Dermis microvascular lymphatic vessel endothelial cell (primary cell): ENCODE measurements around the gene SMCO4. TPM values are rescaled to one million over a fixed set of nuclear protein-coding genes. Genes with fewer than 3 reads are reported as not detected.
"Not testable (repeated sequence)": the region's sequence is repeated elsewhere in the genome, so short reads cannot be mapped to it uniquely, and the experiment has no call there.

Experiments used
- DNase-seq, 2 donors: peaks; one replicate each; pipeline versions ENCODE4 v3.0.0 to v3.0.0-alpha.2; 2010; ENCODE audit warnings: low read depth in 2 of 2
- total RNA-seq: library from RNA; depleted of rRNA; stranded (reverse); fragments of >200 nt; gene quantifications from 2 replicates; pipeline ENCODE4 v1.2.1, GENCODE V29; 2014

The SMCO4 gene
- total RNA-seq = 9.1 and 11.8 TPM in 2 replicates

GRCh38 chr11:93543292-93543977 lies at the start of gene SMCO4:
Gene SMCO4, minus strand, starts transcription at chr11:93543391. Its CDS starts 64,202 bp downstream, at chr11:93479189.
- peak; percentile 43 to 83 for DNase-seq

- no peak for DNase-seq
Observed at GRCh38 chr11:93591247-93591898, 48.2 kb upstream of the SMCO4 start.

- DNase-seq = no peak
Observed at GRCh38 chr11:93589347-93589746, 46.2 kb upstream of the SMCO4 start.

- DNase-seq = no peak
Observed at GRCh38 chr11:93587858-93588581, 44.8 kb upstream of the SMCO4 start.

GRCh38 chr11:93587425-93587824 lies 44.2 kb upstream of the SMCO4 start:
- DNase-seq = not testable (repeated sequence)

GRCh38 chr11:93585758-93586157 lies 42.6 kb upstream of the SMCO4 start:
- DNase-seq = no peak

- DNase-seq = no peak
Observed at GRCh38 chr11:93583490-93583889, 40.3 kb upstream of the SMCO4 start.

- no peak for DNase-seq
Observed at GRCh38 chr11:93579187-93579751, 36.1 kb upstream of the SMCO4 start.

GRCh38 chr11:93577286-93577685 lies 34.1 kb upstream of the SMCO4 start:
- DNase-seq = no peak

GRCh38 chr11:93576870-93577269 lies 33.7 kb upstream of the SMCO4 start:
- not testable (repeated sequence) for DNase-seq

GRCh38 chr11:93574638-93575220 lies 31.5 kb upstream of the SMCO4 start:
- no peak for DNase-seq

- DNase-seq = no peak
Observed at GRCh38 chr11:93573184-93573583, 30.0 kb upstream of the SMCO4 start.

GRCh38 chr11:93572621-93573020 lies 29.4 kb upstream of the SMCO4 start:
- DNase-seq = no peak

GRCh38 chr11:93572171-93572570 lies 29.0 kb upstream of the SMCO4 start:
- DNase-seq = no peak

- DNase-seq = no peak
Observed at GRCh38 chr11:93571612-93572011, 28.4 kb upstream of the SMCO4 start.

GRCh38 chr11:93570759-93571413 lies 27.7 kb upstream of the SMCO4 start:
- no peak for DNase-seq

- no peak for DNase-seq
Observed at GRCh38 chr11:93569496-93569895, 26.3 kb upstream of the SMCO4 start.

- DNase-seq = no peak
Observed at GRCh38 chr11:93568726-93569125, 25.5 kb upstream of the SMCO4 start.

- no peak for DNase-seq
Observed at GRCh38 chr11:93567401-93567895, 24.3 kb upstream of the SMCO4 start.

- no peak for DNase-seq
Observed at GRCh38 chr11:93564895-93565294, 21.7 kb upstream of the SMCO4 start.

- no peak for DNase-seq
Observed at GRCh38 chr11:93563857-93564256, 20.7 kb upstream of the SMCO4 start.
